Measurements from ENCODE around the gene G6PD. TPM values are rescaled to one million over a fixed set of nuclear protein-coding genes. Genes with fewer than 3 reads are reported as not detected.
"Not testable (repeated sequence)": the region's sequence is repeated elsewhere in the genome, so short reads cannot be mapped to it uniquely, and the experiment has no call there.

G6PD gene
- 100 to 1,000 TPM in 3 of 8 experiments, 10 to 100 TPM in 5; 16.7 to 163 (median 27.6) TPM for total RNA-seq

- peak within 1 kb of the TSS; percentile 71 to 97 (median 90) for H3K4me3 ChIP-seq
- peaks cover 4 to 5% of the 10 kb centered on the region in 2 donors for H3K4me1 ChIP-seq (replicated peaks in 1 of 2)
- WGBS, 10 experiments: 0 to 34% methylated on average over 2 to 5 of the region's 92 CpGs; no CpG with 5 or more reads in 8 of the 10 experiments
- ATAC-seq (replicated peaks in 6 of 8): peak; percentile 40 to 82 (median 78)
- in situ Hi-C loops (cut with MboI; ENCODE audit: low pct_unique_long_range_greater_than_20kb in 2 of 9, low sequenced_read_pairs in 9 of 9, unreplicated experiment in 9 of 9): no loop called here
- H3K27ac ChIP-seq: peak within 1 kb of the TSS; percentile 95 to 98
Observed at GRCh38 chrX:154546354-154547244, at the start of gene G6PD. TSS of gene G6PD (minus strand) at chrX:154546846. CDS start at chrX:154546155, 691 bp downstream.

- ATAC-seq (replicated peaks in 6 of 8): peak in 3 of 8 experiments; percentile 19 to 41 (median 33)
- 0 to 80% (median 31%) methylated on average over 1 to 2 of the region's 2 CpGs; no CpG with 5 or more reads in 6 of the 10 experiments for WGBS, 10 experiments
- in situ Hi-C loops (cut with MboI; ENCODE audit: low pct_unique_long_range_greater_than_20kb in 2 of 9, low sequenced_read_pairs in 9 of 9, unreplicated experiment in 9 of 9): no loop called here
- Histone ChIP-seq H3K4me3 (no peak overlapping the region), H3K4me1 (replicated peaks in 1 of 2) (no peaks in the 10 kb centered on the region), H3K27ac (no peak overlapping the region)
Observed at GRCh38 chrX:154595559-154596249, 49.1 kb upstream of the G6PD start.

- ATAC-seq (replicated peaks in 6 of 8): no peak
- H3K4me3 ChIP-seq: no peak overlapping the region
- no peak overlapping the region for H3K27ac ChIP-seq
- no peaks in the 10 kb centered on the region for H3K4me1 ChIP-seq (replicated peaks in 1 of 2)
- 30% methylated on average over 3 of the region's 4 CpGs; no CpG with 5 or more reads in 9 of the 10 experiments for WGBS, 10 experiments
- in situ Hi-C loops (cut with MboI; ENCODE audit: low pct_unique_long_range_greater_than_20kb in 2 of 9, low sequenced_read_pairs in 9 of 9, unreplicated experiment in 9 of 9): no loop called here
Observed at GRCh38 chrX:154594491-154594890, 47.8 kb upstream of the G6PD start.

GRCh38 chrX:154593201-154593600 is 46.6 kb upstream of the G6PD start:
- in situ Hi-C loops (cut with MboI; ENCODE audit: low pct_unique_long_range_greater_than_20kb in 2 of 9, low sequenced_read_pairs in 9 of 9, unreplicated experiment in 9 of 9): no loop called here
- Histone ChIP-seq H3K27ac (no peak overlapping the region), H3K4me1 (replicated peaks in 1 of 2) (no peaks in the 10 kb centered on the region), H3K4me3 (no peak overlapping the region)
- no peak for ATAC-seq (replicated peaks in 6 of 8)
- 40 to 56% methylated on average over 1 to 5 of the region's 5 CpGs; no CpG with 5 or more reads in 8 of the 10 experiments for WGBS, 10 experiments

- WGBS, 10 experiments: 20 to 80% methylated on average over 1 of the region's 5 CpGs; no CpG with 5 or more reads in 8 of the 10 experiments
- in situ Hi-C loops (cut with MboI; ENCODE audit: low pct_unique_long_range_greater_than_20kb in 2 of 9, low sequenced_read_pairs in 9 of 9, unreplicated experiment in 9 of 9): no loop called here
- no peaks in the 10 kb centered on the region for H3K4me1 ChIP-seq (replicated peaks in 1 of 2)
- ATAC-seq (replicated peaks in 6 of 8): no peak
- H3K4me3 ChIP-seq: no peak overlapping the region
- H3K27ac ChIP-seq: no peak overlapping the region
Observed at GRCh38 chrX:154592505-154592904, 45.9 kb upstream of the G6PD start.

DNA sequence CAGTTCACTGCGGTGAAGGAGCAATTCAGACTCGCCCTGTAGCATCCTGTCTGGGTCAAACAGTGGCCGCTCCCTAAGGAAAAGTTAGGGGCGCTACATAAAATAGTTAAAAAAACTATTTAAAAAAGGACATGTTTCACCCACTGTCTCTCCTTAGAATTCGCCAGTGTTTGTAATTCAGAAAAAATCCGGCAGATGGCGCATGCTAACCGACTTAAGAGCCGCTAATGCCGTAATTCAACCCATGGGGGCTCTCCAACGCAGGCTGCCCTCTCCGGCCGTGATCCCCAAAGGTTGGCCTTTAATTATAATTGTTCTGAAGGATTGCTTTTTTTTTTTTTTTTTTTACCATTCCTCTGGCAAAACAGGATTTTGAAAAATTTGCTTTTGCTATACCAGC is 43.8 kb upstream of the G6PD start:
- H3K4me1 ChIP-seq (replicated peaks in 1 of 2); H3K27ac ChIP-seq; in situ Hi-C loops (cut with MboI; ENCODE audit: low pct_unique_long_range_greater_than_20kb in 2 of 9, low sequenced_read_pairs in 9 of 9, unreplicated experiment in 9 of 9); H3K4me3 ChIP-seq: not testable (repeated sequence)
- no CpG with 5 or more reads among the region's 13 CpGs for WGBS, 10 experiments
- ATAC-seq (replicated peaks in 6 of 8): peak in 1 of 8 experiments; percentile 17

DNA sequence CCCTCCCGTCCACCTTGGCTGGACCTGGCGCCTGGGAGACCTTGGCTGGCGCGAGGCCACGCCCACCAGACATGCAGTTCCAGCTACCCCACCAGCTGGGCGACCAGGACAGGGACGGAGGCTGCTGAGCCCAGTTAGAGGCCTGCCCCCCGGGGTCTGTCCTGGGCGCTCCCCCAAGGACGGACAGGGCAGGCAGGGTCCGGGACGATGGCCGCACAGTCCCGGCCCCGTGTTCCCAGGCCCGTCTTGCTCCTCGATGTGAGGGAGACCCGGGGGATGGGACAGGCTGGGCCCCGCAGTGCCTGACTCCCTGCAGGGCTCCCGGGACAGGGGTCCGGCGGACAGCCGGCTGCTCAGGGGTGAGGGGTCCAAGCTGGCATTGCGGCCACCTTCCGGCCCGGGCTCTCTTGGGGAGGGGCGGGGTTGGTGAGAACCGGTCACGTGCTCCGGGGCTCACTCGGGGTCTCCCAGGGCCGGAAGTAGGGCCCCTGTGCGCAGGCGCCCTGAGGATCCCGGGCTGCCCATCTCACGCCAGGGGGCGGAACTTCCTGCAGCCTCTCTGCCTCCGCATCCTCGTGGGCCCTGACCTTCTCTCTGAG is 38.0 kb upstream of the G6PD start, which contains the start of gene CTAG1A:
TSS of gene CTAG1A (plus strand) at position 549 of the 599 bp plus-strand sequence. CDS start 74 bp downstream, outside the sequence.
- WGBS, 10 experiments: no CpG with 5 or more reads among the region's 39 CpGs
- ATAC-seq (replicated peaks in 6 of 8); H3K4me1 ChIP-seq (replicated peaks in 1 of 2); H3K27ac ChIP-seq; H3K4me3 ChIP-seq; in situ Hi-C loops (cut with MboI; ENCODE audit: low pct_unique_long_range_greater_than_20kb in 2 of 9, low sequenced_read_pairs in 9 of 9, unreplicated experiment in 9 of 9): not testable (repeated sequence)

DNA sequence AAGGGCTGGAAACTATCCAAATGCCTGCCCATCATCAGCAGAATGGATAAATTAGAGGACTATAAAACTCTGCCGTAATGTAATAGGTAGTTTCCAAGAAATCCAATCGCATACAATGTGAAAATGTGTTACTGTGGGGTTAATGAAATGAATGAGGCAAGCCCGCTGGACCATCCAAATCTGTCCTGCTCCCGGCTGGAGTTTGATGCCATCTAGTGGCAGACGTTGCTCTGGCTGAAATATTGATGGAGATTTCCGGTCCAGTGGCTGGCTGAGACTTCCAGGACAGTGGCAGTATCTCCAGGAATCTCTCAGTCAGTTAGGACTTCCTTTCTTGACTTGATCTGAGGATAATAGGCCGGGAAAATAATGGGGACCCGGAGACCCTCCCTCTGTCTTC is 36.3 kb upstream of the G6PD start:
- H3K4me3 ChIP-seq; H3K27ac ChIP-seq; H3K4me1 ChIP-seq (replicated peaks in 1 of 2); in situ Hi-C loops (cut with MboI; ENCODE audit: low pct_unique_long_range_greater_than_20kb in 2 of 9, low sequenced_read_pairs in 9 of 9, unreplicated experiment in 9 of 9): not testable (repeated sequence)
- peak in 4 of 8 experiments; percentile 52 to 87 (median 80) for ATAC-seq (replicated peaks in 6 of 8)
- WGBS, 10 experiments: no CpG with 5 or more reads among the region's 8 CpGs

DNA sequence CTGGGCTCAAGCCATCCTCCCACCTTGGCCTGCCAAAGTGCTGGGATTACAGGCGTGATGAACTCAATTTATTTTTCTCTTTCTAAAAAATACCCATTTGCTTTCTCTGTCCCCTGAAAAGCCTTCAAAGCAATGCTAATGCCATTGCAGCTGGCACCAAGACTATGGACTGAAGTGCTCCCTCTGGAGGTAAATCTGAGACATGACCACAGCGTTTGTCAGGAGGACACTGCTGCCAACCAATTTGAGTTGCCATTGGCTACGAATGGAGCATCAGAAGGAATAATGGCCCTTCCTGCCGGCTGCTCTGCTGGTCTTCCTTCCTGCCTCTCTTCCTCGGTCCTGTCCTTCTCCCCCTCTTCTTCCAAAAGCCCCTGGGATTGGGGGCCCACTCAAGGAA is 28.4 kb upstream of the G6PD start:
- H3K4me3 ChIP-seq; in situ Hi-C loops (cut with MboI; ENCODE audit: low pct_unique_long_range_greater_than_20kb in 2 of 9, low sequenced_read_pairs in 9 of 9, unreplicated experiment in 9 of 9); H3K27ac ChIP-seq; H3K4me1 ChIP-seq (replicated peaks in 1 of 2): not testable (repeated sequence)
- WGBS, 10 experiments: no CpG with 5 or more reads among the region's 5 CpGs
- peak in 6 of 8 experiments; percentile 41 to 87 (median 64) for ATAC-seq (replicated peaks in 6 of 8)

DNA sequence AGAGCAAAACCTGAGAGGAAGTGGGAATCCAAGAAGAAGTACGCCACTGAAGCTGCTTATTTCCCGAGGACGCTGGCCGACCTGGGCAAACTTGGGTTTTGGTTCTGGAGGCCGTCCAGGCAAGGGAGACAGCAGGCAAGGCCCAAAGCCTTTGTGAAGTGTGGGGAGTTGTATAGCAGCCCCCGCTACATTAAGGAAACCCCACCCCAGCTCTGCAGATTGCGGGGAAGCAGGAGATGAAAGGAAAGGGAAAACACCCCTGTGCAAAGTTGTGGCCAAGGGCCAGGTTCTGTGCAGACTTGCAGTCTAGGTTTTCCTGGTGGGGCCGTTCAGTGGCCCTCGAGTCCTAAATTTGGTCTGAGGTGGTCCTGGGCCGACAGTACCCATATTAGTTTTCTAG is 26.4 kb upstream of the G6PD start:
- ATAC-seq (replicated peaks in 6 of 8); in situ Hi-C loops (cut with MboI; ENCODE audit: low pct_unique_long_range_greater_than_20kb in 2 of 9, low sequenced_read_pairs in 9 of 9, unreplicated experiment in 9 of 9); H3K4me1 ChIP-seq (replicated peaks in 1 of 2); H3K4me3 ChIP-seq; H3K27ac ChIP-seq: not testable (repeated sequence)
- WGBS, 10 experiments: no CpG with 5 or more reads among the region's 10 CpGs

- H3K27ac ChIP-seq; in situ Hi-C loops (cut with MboI; ENCODE audit: low pct_unique_long_range_greater_than_20kb in 2 of 9, low sequenced_read_pairs in 9 of 9, unreplicated experiment in 9 of 9); H3K4me3 ChIP-seq; H3K4me1 ChIP-seq (replicated peaks in 1 of 2): not testable (repeated sequence)
- ATAC-seq (replicated peaks in 6 of 8): peak in 6 of 8 experiments; percentile 21 to 74 (median 33)
- WGBS, 10 experiments: no CpG with 5 or more reads among the region's 11 CpGs
Observed at GRCh38 chrX:154570361-154570760, 23.7 kb upstream of the G6PD start.

DNA sequence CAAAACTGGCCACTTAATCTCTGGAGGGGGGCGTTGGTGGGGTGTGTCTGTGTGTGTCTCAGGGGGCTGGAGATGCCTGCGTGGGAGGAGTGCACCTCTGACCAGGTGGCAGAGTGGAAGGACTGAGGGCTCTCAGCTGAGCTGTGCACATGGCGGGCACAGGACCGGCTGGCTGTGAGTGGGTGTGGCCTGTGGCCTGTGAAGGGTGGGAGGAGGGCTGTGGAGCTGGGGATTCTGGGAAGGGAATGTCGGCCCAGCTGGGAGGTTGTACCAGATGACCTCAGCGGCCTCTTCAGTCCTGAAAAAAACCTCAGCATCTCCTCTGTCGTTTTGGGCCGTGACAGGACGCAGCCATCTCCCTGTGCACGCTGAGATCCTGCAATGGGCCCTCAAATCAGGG is 15.6 kb upstream of the G6PD start:
- H3K4me1 ChIP-seq (replicated peaks in 1 of 2); H3K4me3 ChIP-seq; in situ Hi-C loops (cut with MboI; ENCODE audit: low pct_unique_long_range_greater_than_20kb in 2 of 9, low sequenced_read_pairs in 9 of 9, unreplicated experiment in 9 of 9); H3K27ac ChIP-seq: not testable (repeated sequence)
- peak in 7 of 8 experiments; percentile 49 to 93 (median 88) for ATAC-seq (replicated peaks in 6 of 8)
- WGBS, 10 experiments: no CpG with 5 or more reads among the region's 10 CpGs

DNA sequence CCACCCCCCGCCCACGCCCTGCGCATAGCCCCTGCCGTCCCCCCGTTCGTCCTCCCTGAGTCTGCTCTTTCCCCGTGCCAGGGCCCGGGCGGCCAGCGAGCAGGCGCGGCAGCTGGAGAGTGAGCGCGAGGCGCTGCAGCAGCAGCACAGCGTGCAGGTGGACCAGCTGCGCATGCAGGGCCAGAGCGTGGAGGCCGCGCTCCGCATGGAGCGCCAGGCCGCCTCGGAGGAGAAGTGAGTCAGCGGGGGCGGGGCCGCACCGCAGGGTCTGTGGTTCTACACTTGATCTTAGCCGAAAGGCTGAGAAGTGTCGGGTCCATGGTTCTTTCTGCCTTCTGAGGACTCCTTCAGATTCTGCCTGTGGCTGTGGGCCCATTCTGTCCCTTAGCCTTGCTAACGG is 13.7 kb upstream of the G6PD start:
- H3K27ac ChIP-seq; H3K4me1 ChIP-seq (replicated peaks in 1 of 2); H3K4me3 ChIP-seq; in situ Hi-C loops (cut with MboI; ENCODE audit: low pct_unique_long_range_greater_than_20kb in 2 of 9, low sequenced_read_pairs in 9 of 9, unreplicated experiment in 9 of 9): not testable (repeated sequence)
- no CpG with 5 or more reads among the region's 31 CpGs for WGBS, 10 experiments
- ATAC-seq (replicated peaks in 6 of 8): peak in 4 of 8 experiments; percentile 67 to 91 (median 73)
